Naive B cell (primary cell): Measurements from ENCODE around the gene WAS. TPM values are rescaled to one million over a fixed set of nuclear protein-coding genes. Genes with fewer than 3 reads are reported as not detected.

ENCODE experiments used
- ATAC-seq, 2 donors: fragments of 150-1000 bp; cut with Tn5 transposase; 2 replicates each; pipeline ENCODE4 v1.10.0; 2021; ENCODE audit warnings: low read depth in 2 of 2, mild to moderate bottlenecking in 2 of 2, moderate library complexity in 2 of 2
- DNase-seq: peaks from one replicate; pipeline ENCODE4 v3.0.0; 2022
- H3K27ac Mint-ChIP-seq, 6 donors: one replicate each; pipeline ENCODE4 v1.8.0; 2020 to 2022; ENCODE audit warnings: mild to moderate bottlenecking in 6 of 6, mixed read lengths in 6 of 6, moderate library complexity in 5 of 6, inconsistent platforms in 2 of 6
- H3K27me3 Mint-ChIP-seq, 3 donors: one replicate each; pipeline ENCODE4 v1.8.0; 2021 to 2022; ENCODE audit warnings: mixed read lengths in 3 of 3, mild to moderate bottlenecking in 1 of 3
- H3K36me3 Mint-ChIP-seq, 2 donors: one replicate each; pipeline ENCODE4 v1.8.0; 2020 to 2022; ENCODE audit warnings: mixed read lengths in 2 of 2, inconsistent platforms in 1 of 2, mild to moderate bottlenecking in 1 of 2
- H3K4me1 Mint-ChIP-seq, 3 donors: one replicate each; pipeline ENCODE4 v1.8.0; 2020 to 2022; ENCODE audit warnings: mixed read lengths in 3 of 3, inconsistent platforms in 1 of 3, mild to moderate bottlenecking in 1 of 3, moderate library complexity in 1 of 3
- H3K4me3 Mint-ChIP-seq, 8 donors: one replicate each; pipeline ENCODE4 v1.8.0; 2020 to 2022; ENCODE audit warnings: mild to moderate bottlenecking in 8 of 8, mixed read lengths in 8 of 8, moderate library complexity in 8 of 8, inconsistent platforms in 2 of 8
- H3K9me3 Mint-ChIP-seq, 7 donors: one replicate each; pipeline ENCODE4 v1.8.0; 2020 to 2022; ENCODE audit warnings: mixed read lengths in 7 of 7, mild to moderate bottlenecking in 5 of 7, inconsistent platforms in 2 of 7, moderate library complexity in 1 of 7
- polyA plus RNA-seq, 6 donors: library from polyadenylated mRNA; unstranded; fragments of 300-500 nt; fragmentation: Illumina TruSeq; gene quantifications; one replicate each; pipeline ENCODE4 v1.2.3, GENCODE V29; 2021; ENCODE audit warnings: low read depth in 6 of 6

The WAS gene
- polyA plus RNA-seq, 6 donors from 2014 or later: 12.7 to 27.8 (median 19.4) TPM

GRCh38 chrX:48703642-48704481 is 20.3 kb downstream of the WAS start:
- Mint-ChIP-seq H3K36me3 (peaks cover 0 to 6% of the 10 kb centered on the region in 2 donors), H3K4me1 (peaks cover 4 to 20% (median 15%) of the 10 kb centered on the region in 3 donors), H3K27ac (peak overlapping the region in 2 of 6 donors; percentile 36 to 56), H3K27me3 (no peaks in the 10 kb centered on the region), H3K4me3 (no peak overlapping the region), H3K9me3 (no peaks in the 10 kb centered on the region)
- DNase-seq: no peak
- no peak for ATAC-seq

- Mint-ChIP-seq H3K27ac (peak overlapping the region in 1 of 6 donors; percentile 89), H3K36me3 (no peaks in the 10 kb centered on the region), H3K4me1 (peaks cover 4 to 17% (median 17%) of the 10 kb centered on the region in 3 donors), H3K4me3 (no peak overlapping the region), H3K27me3 (no peaks in the 10 kb centered on the region), H3K9me3 (peaks cover 0 to 3% (median 0%) of the 10 kb centered on the region in 7 donors)
- ATAC-seq: no peak
- no peak for DNase-seq
These were observed 22.3 kb downstream of the WAS start for GRCh38 chrX:48705871-48706270.

DNA sequence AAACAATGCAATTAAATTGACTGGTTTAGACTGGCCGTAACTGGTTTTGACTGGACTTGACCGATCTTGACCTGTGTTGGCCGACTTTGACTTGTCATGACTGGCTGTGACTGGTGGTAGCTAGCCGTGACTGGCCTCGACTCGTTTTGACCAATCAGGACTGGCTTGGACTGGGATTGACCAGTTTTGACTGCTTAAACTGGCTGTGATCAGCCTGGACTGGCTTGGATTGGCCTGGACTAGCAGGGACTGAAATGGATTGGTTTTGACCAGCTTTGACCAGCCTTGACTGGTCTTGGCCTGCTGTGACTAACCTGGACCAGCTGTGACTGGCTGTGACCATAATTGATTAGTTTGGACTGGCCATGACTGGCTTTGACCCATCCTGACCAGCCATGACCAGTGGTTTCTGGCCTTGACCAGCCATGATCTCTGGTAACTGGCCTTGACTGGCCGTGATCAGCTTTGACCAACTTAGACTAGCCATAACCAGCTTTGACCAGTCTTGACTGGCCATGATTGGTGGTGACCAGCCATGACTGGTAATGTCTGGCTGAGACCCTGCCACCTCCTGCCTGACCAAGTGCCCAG is 26.0 kb downstream of the WAS start:
- peaks cover 0 to 3% (median 0%) of the 10 kb centered on the region in 7 donors for H3K9me3 Mint-ChIP-seq
- no peak overlapping the region for H3K4me3 Mint-ChIP-seq
- DNase-seq: no peak
- H3K36me3 Mint-ChIP-seq: no peaks in the 10 kb centered on the region
- H3K27ac Mint-ChIP-seq: no peak overlapping the region
- no peaks in the 10 kb centered on the region for H3K27me3 Mint-ChIP-seq
- H3K4me1 Mint-ChIP-seq: peaks cover 0 to 21% (median 17%) of the 10 kb centered on the region in 3 donors
- ATAC-seq: no peak

DNA sequence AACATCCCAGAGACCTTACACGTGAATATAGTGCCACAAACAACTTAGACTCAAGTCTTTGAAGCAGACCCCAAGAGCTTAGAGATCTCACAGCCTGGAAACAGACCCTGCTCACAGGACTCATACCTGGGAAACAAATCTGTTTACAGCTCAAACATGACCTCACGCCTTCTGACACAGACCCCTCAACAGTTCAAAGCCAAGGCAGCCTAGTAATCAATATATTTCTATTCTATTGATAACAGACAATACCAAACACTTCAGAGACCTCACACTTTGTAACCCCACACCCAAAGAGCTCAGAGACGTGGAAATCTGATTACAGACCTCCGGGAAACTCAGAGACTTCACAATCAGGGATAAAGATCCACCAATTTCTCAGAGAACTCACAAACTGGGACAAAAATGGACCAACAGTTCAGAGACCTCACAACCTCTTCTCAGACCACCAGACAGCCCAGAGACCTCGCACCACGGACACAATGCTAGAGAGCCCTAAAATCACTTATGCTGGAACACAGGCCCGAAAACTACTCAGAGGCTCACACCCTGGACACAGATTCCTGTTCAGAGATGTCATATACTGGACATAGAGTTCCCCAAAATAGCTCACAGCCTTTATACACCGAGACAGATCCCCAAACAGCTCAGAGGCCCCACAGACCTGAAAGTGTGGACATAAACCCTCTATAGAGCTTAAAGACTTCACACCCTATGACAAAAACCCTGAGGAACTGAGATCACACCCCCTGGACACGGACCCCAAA is 27.7 kb downstream of the WAS start:
- no peaks in the 10 kb centered on the region for H3K36me3 Mint-ChIP-seq
- H3K27me3 Mint-ChIP-seq: no peaks in the 10 kb centered on the region
- H3K27ac Mint-ChIP-seq: peak overlapping the region in 2 of 6 donors; percentile 30 to 34
- peak overlapping the region in 1 of 8 donors; percentile 43 for H3K4me3 Mint-ChIP-seq
- no peak for DNase-seq
- no peak for ATAC-seq
- H3K9me3 Mint-ChIP-seq: peaks cover 0 to 3% (median 0%) of the 10 kb centered on the region in 7 donors
- H3K4me1 Mint-ChIP-seq: peaks cover 0 to 25% (median 15%) of the 10 kb centered on the region in 3 donors

GRCh38 chrX:48711929-48712505 is 28.4 kb downstream of the WAS start:
- H3K4me3 Mint-ChIP-seq: no peak overlapping the region

DNA sequence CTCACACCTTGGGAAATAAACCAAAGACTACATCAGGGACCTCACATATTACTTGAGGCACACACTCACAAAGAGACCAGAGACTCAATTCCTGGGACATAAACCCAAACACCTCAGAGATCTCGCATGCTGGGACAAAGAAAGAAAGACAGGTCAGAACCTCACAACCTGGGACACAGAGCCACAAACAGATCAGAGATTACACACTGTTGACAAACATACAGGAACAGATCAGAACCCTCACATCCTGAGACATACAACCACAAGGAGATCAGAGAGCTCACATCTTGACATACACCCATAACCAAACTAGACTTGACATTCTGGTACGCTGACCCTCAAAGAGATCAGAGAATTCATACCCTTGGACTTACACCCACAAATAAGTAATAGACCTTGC is 30.2 kb downstream of the WAS start:
- Mint-ChIP-seq H3K36me3 (no peaks in the 10 kb centered on the region), H3K27me3 (peaks cover 0 to 6% (median 0%) of the 10 kb centered on the region in 3 donors), H3K9me3 (peaks cover 0 to 3% (median 0%) of the 10 kb centered on the region in 7 donors), H3K4me1 (peaks cover 0 to 14% (median 2%) of the 10 kb centered on the region in 3 donors), H3K27ac (peak overlapping the region in 1 of 6 donors; percentile 7), H3K4me3 (no peak overlapping the region)
- no peak for DNase-seq
- no peak for ATAC-seq

More at GRCh38 chrX:48711929-48712505, 28.4 kb downstream of the WAS start:
- Mint-ChIP-seq H3K36me3 (no peaks in the 10 kb centered on the region), H3K9me3 (peaks cover 0 to 3% (median 0%) of the 10 kb centered on the region in 7 donors), H3K4me1 (peaks cover 0 to 25% (median 15%) of the 10 kb centered on the region in 3 donors), H3K27ac (peak overlapping the region in 1 of 6 donors; percentile 34), H3K27me3 (no peaks in the 10 kb centered on the region)
- no peak for ATAC-seq
- DNase-seq: no peak

- Mint-ChIP-seq H3K27ac (peak overlapping the region in 2 of 6 donors; percentile 37 to 85), H3K4me3 (no peak overlapping the region), H3K36me3 (no peaks in the 10 kb centered on the region), H3K9me3 (peaks cover 0 to 3% (median 0%) of the 10 kb centered on the region in 7 donors), H3K27me3 (peaks cover 0 to 6% (median 0%) of the 10 kb centered on the region in 3 donors), H3K4me1 (peaks cover 0 to 13% (median 0%) of the 10 kb centered on the region in 3 donors)
- no peak for DNase-seq
- ATAC-seq: no peak
These were observed 31.0 kb downstream of the WAS start for GRCh38 chrX:48714573-48714972.

DNA sequence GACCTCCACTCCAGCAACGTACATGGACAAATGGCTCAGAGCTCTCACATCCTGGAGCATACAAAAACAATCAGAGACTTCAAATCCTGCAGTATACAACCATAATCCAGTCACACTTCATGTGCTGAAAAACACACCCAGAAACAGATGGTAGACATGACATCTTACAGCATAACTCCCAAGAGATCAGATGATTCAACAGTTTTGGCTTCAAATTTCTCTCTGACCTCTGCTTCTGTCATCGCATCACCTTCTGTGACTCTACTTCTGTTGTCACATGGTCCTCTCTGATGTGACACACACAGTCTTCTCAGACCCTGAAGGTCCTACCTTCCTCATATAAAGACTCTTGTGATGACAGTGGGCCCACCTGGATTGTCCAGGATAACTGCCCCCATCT is 31.5 kb downstream of the WAS start:
- no peak for DNase-seq

DNA sequence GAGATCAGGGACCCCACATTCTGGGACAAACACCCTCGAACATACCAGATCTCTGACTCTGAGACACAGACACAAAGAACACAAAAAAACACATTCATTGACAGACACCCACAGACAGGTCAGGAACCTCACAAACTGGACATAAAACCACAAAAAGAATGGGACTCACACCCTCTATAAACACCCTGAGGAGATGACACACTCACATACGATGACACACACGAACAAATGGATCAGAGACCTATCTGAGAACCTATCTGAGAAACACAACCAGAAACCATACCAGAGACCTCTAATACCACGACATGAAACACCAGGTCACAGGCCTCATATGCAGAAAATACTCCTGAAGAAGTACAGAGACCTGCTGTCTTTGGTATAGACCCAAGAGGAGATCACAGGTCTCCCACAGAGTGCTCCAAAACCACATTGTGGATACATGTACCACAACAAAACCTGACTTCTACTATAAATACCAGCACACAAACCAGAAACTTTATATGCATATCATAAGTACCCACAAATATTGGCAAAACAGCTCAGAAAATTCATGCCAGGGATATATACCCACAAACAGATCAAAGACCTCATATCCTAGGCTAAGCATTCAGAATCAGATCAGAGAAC is 32.4 kb downstream of the WAS start:
- H3K9me3 Mint-ChIP-seq: peaks cover 0 to 2% (median 0%) of the 10 kb centered on the region in 7 donors
- no peak for ATAC-seq
- no peak overlapping the region for H3K4me3 Mint-ChIP-seq
- DNase-seq: no peak
- peaks cover 0 to 13% (median 0%) of the 10 kb centered on the region in 3 donors for H3K4me1 Mint-ChIP-seq
- no peaks in the 10 kb centered on the region for H3K36me3 Mint-ChIP-seq
- H3K27me3 Mint-ChIP-seq: peaks cover 0 to 6% (median 0%) of the 10 kb centered on the region in 3 donors
- peak overlapping the region in 1 of 6 donors; percentile 81 for H3K27ac Mint-ChIP-seq

More for the DNA sequence above, 31.5 kb downstream of the WAS start:
- Mint-ChIP-seq H3K9me3 (peaks cover 0 to 3% (median 0%) of the 10 kb centered on the region in 7 donors), H3K4me3 (no peak overlapping the region), H3K27ac (no peak overlapping the region), H3K36me3 (no peaks in the 10 kb centered on the region), H3K27me3 (peaks cover 0 to 6% (median 0%) of the 10 kb centered on the region in 3 donors), H3K4me1 (peaks cover 0 to 13% (median 0%) of the 10 kb centered on the region in 3 donors)
- no peak for ATAC-seq

DNA sequence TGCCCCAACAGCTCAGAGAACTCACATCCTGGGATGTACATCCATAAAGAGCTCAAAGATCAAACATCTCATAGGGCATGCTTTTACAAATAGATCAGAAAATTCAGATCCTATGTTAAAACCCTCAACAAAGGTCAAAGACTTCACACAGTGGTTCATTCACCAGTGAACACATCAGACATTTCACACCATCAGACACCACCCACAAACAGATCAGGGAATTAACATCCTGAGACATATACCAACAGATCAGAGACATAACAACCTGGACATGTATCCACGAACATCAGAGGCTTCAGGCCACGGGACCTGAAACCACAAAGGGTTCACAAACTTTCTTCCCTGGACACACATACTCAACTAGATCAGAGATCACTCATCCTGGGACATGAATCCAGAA is 36.4 kb downstream of the WAS start:
- DNase-seq: no peak
- Mint-ChIP-seq H3K27ac (no peak overlapping the region), H3K4me3 (no peak overlapping the region), H3K4me1 (peaks cover 0 to under 1% (median 0%) of the 10 kb centered on the region in 3 donors), H3K36me3 (no peaks in the 10 kb centered on the region), H3K27me3 (peaks cover 0 to 6% (median 0%) of the 10 kb centered on the region in 3 donors), H3K9me3 (peaks cover 0 to 2% (median 0%) of the 10 kb centered on the region in 7 donors)
- ATAC-seq: no peak

- Mint-ChIP-seq H3K4me3 (no peak overlapping the region), H3K27ac (no peak overlapping the region), H3K4me1 (no peaks in the 10 kb centered on the region), H3K27me3 (peaks cover 0 to 6% (median 0%) of the 10 kb centered on the region in 3 donors), H3K36me3 (no peaks in the 10 kb centered on the region), H3K9me3 (peaks cover 0 to 2% (median 0%) of the 10 kb centered on the region in 7 donors)
- DNase-seq (no peak), ATAC-seq (no peak)
These were observed 37.1 kb downstream of the WAS start for GRCh38 chrX:48720577-48721250.

- Mint-ChIP-seq H3K36me3 (no peaks in the 10 kb centered on the region), H3K27me3 (peaks cover 0 to 6% (median 0%) of the 10 kb centered on the region in 3 donors), H3K4me3 (no peak overlapping the region), H3K27ac (no peak overlapping the region), H3K9me3 (peaks cover 0 to 2% (median 0%) of the 10 kb centered on the region in 7 donors), H3K4me1 (no peaks in the 10 kb centered on the region)
- no peak for DNase-seq
- ATAC-seq: no peak
These were observed 38.3 kb downstream of the WAS start for GRCh38 chrX:48721916-48722315.
